ENCODE data around the gene ARNT2. TPM values are rescaled to one million over a fixed set of nuclear protein-coding genes. Genes with fewer than 3 reads are reported as not detected.

Gene ARNT2
- total RNA-seq, 1 experiment from 2014 or later: 16.8 TPM

GRCh38 chr15:80512726-80513660, 108.8 kb downstream of the ARNT2 start:
- TF ChIP-seq, protein P1, sequence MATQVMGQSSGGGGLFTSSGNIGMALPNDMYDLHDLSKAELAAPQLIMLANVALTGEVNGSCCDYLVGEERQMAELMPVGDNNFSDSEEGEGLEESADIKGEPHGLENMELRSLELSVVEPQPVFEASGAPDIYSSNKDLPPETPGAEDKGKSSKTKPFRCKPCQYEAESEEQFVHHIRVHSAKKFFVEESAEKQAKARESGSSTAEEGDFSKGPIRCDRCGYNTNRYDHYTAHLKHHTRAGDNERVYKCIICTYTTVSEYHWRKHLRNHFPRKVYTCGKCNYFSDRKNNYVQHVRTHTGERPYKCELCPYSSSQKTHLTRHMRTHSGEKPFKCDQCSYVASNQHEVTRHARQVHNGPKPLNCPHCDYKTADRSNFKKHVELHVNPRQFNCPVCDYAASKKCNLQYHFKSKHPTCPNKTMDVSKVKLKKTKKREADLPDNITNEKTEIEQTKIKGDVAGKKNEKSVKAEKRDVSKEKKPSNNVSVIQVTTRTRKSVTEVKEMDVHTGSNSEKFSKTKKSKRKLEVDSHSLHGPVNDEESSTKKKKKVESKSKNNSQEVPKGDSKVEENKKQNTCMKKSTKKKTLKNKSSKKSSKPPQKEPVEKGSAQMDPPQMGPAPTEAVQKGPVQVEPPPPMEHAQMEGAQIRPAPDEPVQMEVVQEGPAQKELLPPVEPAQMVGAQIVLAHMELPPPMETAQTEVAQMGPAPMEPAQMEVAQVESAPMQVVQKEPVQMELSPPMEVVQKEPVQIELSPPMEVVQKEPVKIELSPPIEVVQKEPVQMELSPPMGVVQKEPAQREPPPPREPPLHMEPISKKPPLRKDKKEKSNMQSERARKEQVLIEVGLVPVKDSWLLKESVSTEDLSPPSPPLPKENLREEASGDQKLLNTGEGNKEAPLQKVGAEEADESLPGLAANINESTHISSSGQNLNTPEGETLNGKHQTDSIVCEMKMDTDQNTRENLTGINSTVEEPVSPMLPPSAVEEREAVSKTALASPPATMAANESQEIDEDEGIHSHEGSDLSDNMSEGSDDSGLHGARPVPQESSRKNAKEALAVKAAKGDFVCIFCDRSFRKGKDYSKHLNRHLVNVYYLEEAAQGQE (IDR thresholded peaks at IDR 0.05; ENCODE audit: insufficient read depth in 1 of 2, low read depth in 2 of 2, low read length in 1 of 2): no peak
- TF ChIP-seq, protein P2, sequence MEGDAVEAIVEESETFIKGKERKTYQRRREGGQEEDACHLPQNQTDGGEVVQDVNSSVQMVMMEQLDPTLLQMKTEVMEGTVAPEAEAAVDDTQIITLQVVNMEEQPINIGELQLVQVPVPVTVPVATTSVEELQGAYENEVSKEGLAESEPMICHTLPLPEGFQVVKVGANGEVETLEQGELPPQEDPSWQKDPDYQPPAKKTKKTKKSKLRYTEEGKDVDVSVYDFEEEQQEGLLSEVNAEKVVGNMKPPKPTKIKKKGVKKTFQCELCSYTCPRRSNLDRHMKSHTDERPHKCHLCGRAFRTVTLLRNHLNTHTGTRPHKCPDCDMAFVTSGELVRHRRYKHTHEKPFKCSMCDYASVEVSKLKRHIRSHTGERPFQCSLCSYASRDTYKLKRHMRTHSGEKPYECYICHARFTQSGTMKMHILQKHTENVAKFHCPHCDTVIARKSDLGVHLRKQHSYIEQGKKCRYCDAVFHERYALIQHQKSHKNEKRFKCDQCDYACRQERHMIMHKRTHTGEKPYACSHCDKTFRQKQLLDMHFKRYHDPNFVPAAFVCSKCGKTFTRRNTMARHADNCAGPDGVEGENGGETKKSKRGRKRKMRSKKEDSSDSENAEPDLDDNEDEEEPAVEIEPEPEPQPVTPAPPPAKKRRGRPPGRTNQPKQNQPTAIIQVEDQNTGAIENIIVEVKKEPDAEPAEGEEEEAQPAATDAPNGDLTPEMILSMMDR (IDR thresholded peaks at IDR 0.05): peak; percentile 11; the same call in 1 of the 2 replicates
- intact Hi-C loops (cut with micrococcal nuclease; ENCODE audit: unreplicated experiment) (no loop called here), in situ Hi-C loops (cut with HindIII; ENCODE audit: low pct_unique_long_range_greater_than_20kb, low sequenced_read_pairs) (no loop called here)
- CTCF ChIA-PET: no interaction called here
- no TSS peak for BruUV-seq (replicated peaks)
- Histone ChIP-seq H3K4me3 (ENCODE audit: low read depth in 2 of 2, low read length in 2 of 2) (no peak overlapping the region), H3K4me1 (ENCODE audit: control insufficient read depth, insufficient read depth, low read length) (no peaks in the 10 kb centered on the region), H3K36me3 (ENCODE audit: control insufficient read depth, insufficient read depth, low read length) (no peaks in the 10 kb centered on the region), H3K9me3 (ENCODE audit: control insufficient read depth, insufficient read depth, low read depth, low read length) (no peaks in the 10 kb centered on the region), H3K27me3 (ENCODE audit: control insufficient read depth, insufficient read depth, low read length) (no peaks in the 10 kb centered on the region), H3K27ac (ENCODE audit: low read length) (no peak overlapping the region)
- no peak for DNase-seq (ENCODE audit: low read depth, low spot score)
- ATAC-seq: peak; percentile 75
- POLR2A ChIA-PET: no interaction called here

DNA sequence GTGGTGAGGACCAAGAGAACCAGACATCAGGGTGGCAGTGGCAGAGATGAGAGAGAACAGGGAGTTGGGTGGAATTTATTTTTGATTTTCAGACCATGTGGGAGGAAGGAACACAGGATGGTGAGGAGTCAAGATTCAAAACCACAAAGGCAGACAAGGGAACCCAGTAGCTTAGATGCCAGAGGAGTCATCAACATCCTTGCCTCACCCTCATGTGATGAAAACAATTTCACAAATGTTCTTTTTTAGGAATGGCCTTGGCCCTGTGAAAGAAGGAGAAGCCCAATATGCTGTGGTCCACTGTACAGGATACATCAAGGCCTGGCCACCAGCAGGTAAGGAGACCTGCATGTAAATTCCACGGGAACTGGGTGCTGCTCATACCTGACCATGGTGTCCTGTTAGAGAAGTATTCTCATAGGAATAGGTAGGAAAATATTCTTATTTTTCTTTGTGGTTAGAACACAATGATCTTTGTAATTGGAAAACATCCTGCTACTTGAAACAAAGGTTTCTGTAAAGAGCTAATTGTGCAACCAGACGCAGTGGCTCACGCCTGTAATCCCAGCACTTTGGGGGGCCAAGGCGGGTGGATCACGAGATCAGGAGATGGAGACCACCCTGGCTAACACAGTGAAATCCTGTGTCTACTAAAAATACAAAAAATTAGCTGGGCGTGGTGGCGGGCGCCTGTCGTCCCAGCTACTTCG, 110.0 kb downstream of the ARNT2 start:
- H3K36me3 ChIP-seq (ENCODE audit: control insufficient read depth, insufficient read depth, low read length): no peaks in the 10 kb centered on the region
- no TSS peak for BruUV-seq (replicated peaks)
- no peaks in the 10 kb centered on the region for H3K27me3 ChIP-seq (ENCODE audit: control insufficient read depth, insufficient read depth, low read length)
- no peak overlapping the region for H3K4me3 ChIP-seq (ENCODE audit: low read depth in 2 of 2, low read length in 2 of 2)
- in situ Hi-C loops (cut with HindIII; ENCODE audit: low pct_unique_long_range_greater_than_20kb, low sequenced_read_pairs) (no loop called here), intact Hi-C loops (cut with micrococcal nuclease; ENCODE audit: unreplicated experiment) (no loop called here)
- ATAC-seq (no peak), DNase-seq (ENCODE audit: low read depth, low spot score) (no peak)
- CTCF ChIA-PET: no interaction called here
- TF ChIP-seq TCF7L2 (IDR thresholded peaks at IDR 0.05; ENCODE audit: low read depth, low read length) (no peak), SIN3A (IDR thresholded peaks at IDR 0.05; ENCODE audit: borderline replicate concordance, insufficient read depth, low read depth, low read length) (no peak), POLR2AphosphoS5 (IDR thresholded peaks at IDR 0.05; ENCODE audit: low read depth, low read length) (no peak)
- TF ChIP-seq, protein P1 (IDR thresholded peaks at IDR 0.05; ENCODE audit: insufficient read depth in 1 of 2, low read depth in 2 of 2, low read length in 1 of 2): no peak
- TF ChIP-seq, protein P2 (IDR thresholded peaks at IDR 0.05): no peak
- H3K4me1 ChIP-seq (ENCODE audit: control insufficient read depth, insufficient read depth, low read length): no peaks in the 10 kb centered on the region
- H3K27ac ChIP-seq (ENCODE audit: low read length): no peak overlapping the region
- POLR2A ChIA-PET: no interaction called here
- no peaks in the 10 kb centered on the region for H3K9me3 ChIP-seq (ENCODE audit: control insufficient read depth, insufficient read depth, low read depth, low read length)
